ENCODE results near the gene GRIK4. TPM values are rescaled to one million over a fixed set of nuclear protein-coding genes. Genes with fewer than 3 reads are reported as not detected.

The GRIK4 gene
- total and polyA plus RNA-seq, 2 donors (not counting 3 experiments of a cell fraction or from before 2014, with no cell fraction given): 0.81 to 1.6 TPM

DNA sequence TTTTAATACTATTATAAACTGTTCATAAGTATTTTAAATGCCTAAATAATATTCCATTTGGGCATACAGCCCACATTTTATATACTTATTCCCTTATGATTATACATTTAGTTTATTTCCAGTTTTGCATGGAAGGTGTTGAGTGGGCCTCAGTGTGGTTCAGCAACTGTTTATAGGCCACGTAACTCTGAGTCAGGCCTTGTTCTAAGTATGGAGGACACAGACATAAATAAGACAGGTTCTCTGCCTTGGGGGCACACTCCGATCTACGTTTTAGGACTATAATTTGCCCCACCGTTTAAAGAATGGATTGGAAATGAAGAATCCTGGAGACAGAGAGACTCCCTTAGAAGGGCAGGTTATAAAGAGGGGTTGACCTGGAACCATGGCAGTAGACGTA is 300.2 kb downstream of the GRIK4 start:
- CTCF ChIA-PET: no interaction called here
- intact Hi-C loops (cut with micrococcal nuclease): no loop called here
- Histone ChIP-seq H3K36me3 (ENCODE audit: control insufficient read depth in 2 of 2, extremely low read depth in 1 of 2, insufficient read depth in 2 of 2, low read length in 2 of 2) (no peaks in the 10 kb centered on the region), H3K27ac (ENCODE audit: insufficient read depth, low read depth, low read length) (no peak overlapping the region), H3K4me1 (ENCODE audit: control insufficient read depth, extremely low read depth, insufficient read depth, low read length) (peaks cover 12% of the 10 kb centered on the region), H3K9me3 (replicated peaks; ENCODE audit: control insufficient read depth, insufficient read depth, low read length) (no peaks in the 10 kb centered on the region), H3K9me1 (replicated peaks; ENCODE audit: control insufficient read depth, extremely low read depth, insufficient read depth, low read length) (no peaks in the 10 kb centered on the region), H4K20me1 (replicated peaks; ENCODE audit: control insufficient read depth, extremely low read depth, insufficient read depth, low read length) (no peaks in the 10 kb centered on the region), H3K4me2 (ENCODE audit: insufficient read depth, low read length) (no peak overlapping the region), H3K9ac (replicated peaks; ENCODE audit: extremely low read depth, insufficient read depth, low read length) (no peak overlapping the region), H2AFZ (ENCODE audit: low read depth, low read length) (no peak overlapping the region), H3K4me3 (replicated peaks in 1 of 3; ENCODE audit: insufficient read depth in 1 of 3, low read depth in 1 of 3, low read length in 3 of 3) (no peak overlapping the region), H3K27me3 (ENCODE audit: control insufficient read depth in 2 of 2, insufficient read depth in 2 of 2, low read length in 2 of 2) (no peaks in the 10 kb centered on the region), H3K79me2 (ENCODE audit: control insufficient read depth, insufficient read depth, low read length) (no peaks in the 10 kb centered on the region)
- no peak for TF ChIP-seq POLR2A (IDR thresholded peaks at IDR 0.05; ENCODE audit: low read depth, low read length)
- TF ChIP-seq CTCF (IDR thresholded peaks at IDR 0.05; ENCODE audit: extremely low read depth in 1 of 2, insufficient read depth in 1 of 2, low read depth in 1 of 2, low read length in 2 of 2): no peak
- no peak for TF ChIP-seq GATA2 (IDR thresholded peaks at IDR 0.05; ENCODE audit: insufficient read depth, insufficient read length, low read depth, low read length)
- no peak for TF ChIP-seq POLR2AphosphoS5 (IDR thresholded peaks at IDR 0.05; ENCODE audit: insufficient read depth, low read depth, low read length)
- DNase-seq (ENCODE audit: low read depth, low spot score): no peak
- no TSS peak for BruUV-seq (replicated peaks)
- POLR2A ChIA-PET: no interaction called here
- dilution Hi-C loops (cut with MboI; ENCODE audit: extremely low pct_ligation_motif_present, low sequenced_read_pairs): no loop called here
- no peak for FAIRE-seq

DNA sequence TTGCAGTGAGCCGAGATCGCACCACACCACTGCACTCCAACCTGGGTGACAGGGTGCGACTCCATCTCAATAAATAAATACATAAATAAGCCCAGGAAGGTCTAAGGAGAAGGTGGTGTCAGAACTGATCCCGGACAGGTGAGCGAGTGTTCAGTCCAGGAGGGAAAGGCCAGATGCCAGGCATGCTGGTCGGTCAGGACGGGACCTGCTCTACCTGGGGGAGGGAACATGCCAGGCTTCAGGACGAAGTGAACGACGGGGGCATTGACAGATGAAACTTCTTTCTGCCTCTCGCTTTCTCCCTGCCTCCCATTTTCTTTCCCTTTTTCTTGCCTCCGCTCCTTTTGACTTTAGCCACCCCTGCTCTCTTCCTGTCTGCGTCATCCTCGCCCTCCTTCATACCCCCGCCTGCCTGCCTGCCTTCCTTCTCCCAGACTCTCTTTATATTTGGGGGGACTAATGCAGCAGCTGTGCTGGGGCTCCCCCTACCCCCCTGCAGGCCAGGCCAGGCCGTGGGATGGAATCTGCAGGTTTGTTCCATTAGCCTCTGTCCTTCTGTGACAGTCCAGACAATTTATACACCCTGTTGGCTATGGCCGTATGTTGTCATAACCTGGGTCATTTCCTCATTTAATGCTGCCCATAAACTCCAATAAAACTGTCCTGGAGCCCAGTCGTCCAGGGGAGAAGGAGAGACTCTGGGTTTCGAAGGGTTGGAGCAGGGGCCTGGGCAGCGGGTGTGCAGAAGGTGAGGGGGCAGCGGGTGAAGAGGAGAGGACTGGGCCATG is 303.2 kb downstream of the GRIK4 start:
- POLR2A ChIA-PET: no interaction called here
- no peaks in the 10 kb centered on the region for H3K9me1 ChIP-seq (replicated peaks; ENCODE audit: control insufficient read depth, extremely low read depth, insufficient read depth, low read length)
- H3K4me1 ChIP-seq (ENCODE audit: control insufficient read depth, extremely low read depth, insufficient read depth, low read length): peaks cover 3% of the 10 kb centered on the region
- H4K20me1 ChIP-seq (replicated peaks; ENCODE audit: control insufficient read depth, extremely low read depth, insufficient read depth, low read length): no peaks in the 10 kb centered on the region
- no peak for FAIRE-seq
- intact Hi-C loops (cut with micrococcal nuclease) (no loop called here), dilution Hi-C loops (cut with MboI; ENCODE audit: extremely low pct_ligation_motif_present, low sequenced_read_pairs) (no loop called here)
- H3K4me3 ChIP-seq (replicated peaks in 1 of 3; ENCODE audit: insufficient read depth in 1 of 3, low read depth in 1 of 3, low read length in 3 of 3): no peak overlapping the region
- H3K36me3 ChIP-seq (ENCODE audit: control insufficient read depth in 2 of 2, extremely low read depth in 1 of 2, insufficient read depth in 2 of 2, low read length in 2 of 2): no peaks in the 10 kb centered on the region
- H2AFZ ChIP-seq (ENCODE audit: low read depth, low read length): peak overlapping the region; percentile 18
- H3K9me3 ChIP-seq (replicated peaks; ENCODE audit: control insufficient read depth, insufficient read depth, low read length): no peaks in the 10 kb centered on the region
- no peak for TF ChIP-seq POLR2AphosphoS5 (IDR thresholded peaks at IDR 0.05; ENCODE audit: insufficient read depth, low read depth, low read length)
- TF ChIP-seq FOS (IDR thresholded peaks at IDR 0.05; ENCODE audit: borderline replicate concordance, insufficient read depth, low read length): no peak
- TF ChIP-seq MAX (IDR thresholded peaks at IDR 0.05; ENCODE audit: insufficient read depth, insufficient read length): no peak
- no peak for TF ChIP-seq POLR2A (IDR thresholded peaks at IDR 0.05; ENCODE audit: low read depth, low read length)
- TF ChIP-seq MYC (IDR thresholded peaks at IDR 0.05; ENCODE audit: low read depth, low read length): no peak
- TF ChIP-seq CTCF (IDR thresholded peaks at IDR 0.05; ENCODE audit: extremely low read depth in 1 of 2, insufficient read depth in 1 of 2, low read depth in 1 of 2, low read length in 2 of 2): no peak
- no peak for TF ChIP-seq EZH2 (IDR thresholded peaks at IDR 0.05; ENCODE audit: borderline replicate concordance, low read depth, low read length, severe bottlenecking)
- TF ChIP-seq GATA2 (IDR thresholded peaks at IDR 0.05; ENCODE audit: insufficient read depth, insufficient read length, low read depth, low read length): no peak
- TF ChIP-seq JUN (IDR thresholded peaks at IDR 0.05; ENCODE audit: borderline replicate concordance, insufficient read depth, insufficient read length, low read depth): no peak
- peak; percentile 39 for DNase-seq (ENCODE audit: low read depth, low spot score)
- BruUV-seq (replicated peaks): no TSS peak
- no peak overlapping the region for H3K4me2 ChIP-seq (ENCODE audit: insufficient read depth, low read length)
- no peak overlapping the region for H3K27ac ChIP-seq (ENCODE audit: insufficient read depth, low read depth, low read length)
- no peaks in the 10 kb centered on the region for H3K27me3 ChIP-seq (ENCODE audit: control insufficient read depth in 2 of 2, insufficient read depth in 2 of 2, low read length in 2 of 2)
- H3K79me2 ChIP-seq (ENCODE audit: control insufficient read depth, insufficient read depth, low read length): no peaks in the 10 kb centered on the region
- CTCF ChIA-PET: interaction anchor here (1.6 kb wide), 1 partner anchor 13 kb away, joined by 5 read pairs; no protein-coding TSS in a partner anchor
- no peak overlapping the region for H3K9ac ChIP-seq (replicated peaks; ENCODE audit: extremely low read depth, insufficient read depth, low read length)
